Neuronal stem cell (in vitro differentiated cells): Measurements from ENCODE around the gene UCN2.
"Not testable (repeated sequence)": the region's sequence is repeated elsewhere in the genome, so short reads cannot be mapped to it uniquely, and the experiment has no call there.

ENCODE experiments used
- DNase-seq: peaks from one replicate; pipeline ENCODE4 v3.0.0-alpha.2; 2013; ENCODE audit warnings: low spot score
- H2AFZ ChIP-seq: one replicate; pipeline ENCODE4 v1.6.1; 2013; ENCODE audit warnings: mild to moderate bottlenecking, low read length, inconsistent platforms
- H2AK5ac ChIP-seq: 2 replicates; pipeline ENCODE4 v1.6.1; 2013; ENCODE audit warnings: low read depth, mild to moderate bottlenecking, inconsistent platforms, low read length, moderate library complexity, mixed read lengths
- H2BK120ac ChIP-seq: 2 replicates; pipeline ENCODE4 v1.6.1; 2013; ENCODE audit warnings: low read depth, mild to moderate bottlenecking, inconsistent platforms, low read length, moderate library complexity, mixed read lengths
- H2BK12ac ChIP-seq: one replicate; pipeline ENCODE4 v1.6.1; 2013; ENCODE audit warnings: low read length, inconsistent platforms
- H2BK15ac ChIP-seq: 2 replicates; pipeline ENCODE4 v1.6.1; 2013; ENCODE audit warnings: mild to moderate bottlenecking, low read length, inconsistent platforms, mixed read lengths
- H2BK5ac ChIP-seq: one replicate; pipeline ENCODE4 v1.6.1; 2013; ENCODE audit warnings: inconsistent platforms, mild to moderate bottlenecking, low read length, moderate library complexity
- H3K14ac ChIP-seq: one replicate; pipeline ENCODE4 v1.6.1; 2013; ENCODE audit warnings: low read length, inconsistent platforms
- H3K18ac ChIP-seq: 2 replicates; pipeline ENCODE4 v1.6.1; 2013; ENCODE audit warnings: low read length, inconsistent platforms
- H3K23ac ChIP-seq: 2 replicates; pipeline ENCODE4 v1.6.1; 2013; ENCODE audit warnings: low read depth, mild to moderate bottlenecking, mixed read lengths, low read length, inconsistent platforms; ENCODE audit not compliant: poor library complexity
- H3K27ac ChIP-seq: replicated peaks from 3 replicates; pipeline ENCODE4 v1.5.1; 2013; ENCODE audit warnings: low read length, inconsistent platforms
- H3K27me3 ChIP-seq, 3 experiments: 2 replicates each; pipeline ENCODE4 v1.6.1; 2013; ENCODE audit warnings: low read length in 3 of 3, mild to moderate bottlenecking in 2 of 3, inconsistent platforms in 1 of 3, low read depth in 1 of 3, mixed read lengths in 1 of 3, moderate library complexity in 1 of 3; ENCODE audit not compliant: control insufficient read depth in 3 of 3, insufficient read depth in 3 of 3
- H3K36me3 ChIP-seq, 2 donors: replicated peaks in 1 of 2; 2 replicates each; pipeline ENCODE4 v1.6.1; 2013; ENCODE audit warnings: low read length in 2 of 2; ENCODE audit not compliant: control insufficient read depth in 2 of 2, insufficient read depth in 2 of 2
- H3K4ac ChIP-seq: 2 replicates; pipeline ENCODE4 v1.6.1; 2013; ENCODE audit warnings: inconsistent platforms, mild to moderate bottlenecking, low read length, moderate library complexity
- H3K4me1 ChIP-seq, 2 donors: 1 replicate in 1 of 2; 2 replicates in 1 of 2; pipeline ENCODE4 v1.6.1; 2013; ENCODE audit warnings: low read length in 2 of 2, low read depth in 1 of 2; ENCODE audit not compliant: control insufficient read depth in 2 of 2, insufficient read depth in 1 of 2
- H3K4me2 ChIP-seq: one replicate; pipeline ENCODE4 v1.6.1; 2013; ENCODE audit warnings: mild to moderate bottlenecking, low read length, inconsistent platforms; ENCODE audit not compliant: insufficient read depth, poor library complexity, severe bottlenecking
- H3K4me3 ChIP-seq, 2 donors: 2 replicates each; pipeline ENCODE4 v1.5.1; 2013; ENCODE audit warnings: low read length in 2 of 2, mild to moderate bottlenecking in 2 of 2, inconsistent platforms in 1 of 2, moderate library complexity in 1 of 2
- H3K79me1 ChIP-seq: one replicate; pipeline ENCODE4 v1.6.1; 2013; ENCODE audit warnings: low read depth, mild to moderate bottlenecking, inconsistent platforms, low read length, moderate library complexity
- H3K9ac ChIP-seq: one replicate; pipeline ENCODE4 v1.6.1; 2013; ENCODE audit warnings: mild to moderate bottlenecking, low read depth, low read length, inconsistent platforms; ENCODE audit not compliant: poor library complexity
- H3K9me3 ChIP-seq, 2 donors: replicated peaks in 1 of 2; 2 replicates each; pipeline versions ENCODE3 to v1.6.1; 2013; ENCODE audit warnings: low read length in 2 of 2, mild to moderate bottlenecking in 2 of 2, inconsistent platforms in 1 of 2, low read depth in 1 of 2, mixed read lengths in 1 of 2, moderate library complexity in 1 of 2; ENCODE audit not compliant: control insufficient read depth in 2 of 2, insufficient read depth in 1 of 2
- H4K8ac ChIP-seq: one replicate; pipeline ENCODE4 v1.6.1; 2013; ENCODE audit warnings: low read depth, mild to moderate bottlenecking, inconsistent platforms, low read length, moderate library complexity
- H4K91ac ChIP-seq: one replicate; pipeline ENCODE4 v1.6.1; 2013; ENCODE audit warnings: low read length, low read depth, mild to moderate bottlenecking, inconsistent platforms; ENCODE audit not compliant: poor library complexity
- WGBS, 2 donors: extraction: QIAGEN DNeasy Blood & Tissue Kit; methylation state at CpG; one replicate each; pipeline ENCODE4 v1.1.7; 2013; ENCODE audit warnings: missing lambda C conversion rate in 2 of 2, mixed read lengths in 1 of 2; ENCODE audit not compliant: insufficient read length in 2 of 2, insufficient replicate concordance in 1 of 2; ENCODE audit errors: extremely low coverage in 2 of 2; 5-methylcytosine and 5-hydroxymethylcytosine counted together

The UCN2 gene

GRCh38 chr3:48535578-48535977, 28.0 kb downstream of the UCN2 start:
- no peak overlapping the region for H2BK5ac ChIP-seq
- DNase-seq, result no peak
- H3K79me1 ChIP-seq, result peaks cover 1% of the 10 kb centered on the region
- H3K18ac ChIP-seq, result no peak overlapping the region
- H4K91ac ChIP-seq, result no peak overlapping the region
- no peak overlapping the region for H4K8ac ChIP-seq
- no peak overlapping the region for H3K9ac ChIP-seq
- H2BK15ac ChIP-seq, result no peak overlapping the region
- no peak overlapping the region for H3K27ac ChIP-seq
- no peak overlapping the region for H2BK12ac ChIP-seq
- no peak overlapping the region for H3K4me2 ChIP-seq
- H3K27me3 ChIP-seq, result no peaks in the 10 kb centered on the region
- peaks cover 0 to 2% of the 10 kb centered on the region in 2 donors for H3K9me3 ChIP-seq
- H3K14ac ChIP-seq, result no peak overlapping the region
- no peak overlapping the region for H3K4me3 ChIP-seq
- H2AK5ac ChIP-seq, result no peak overlapping the region
- no CpG with 5 or more reads among the region's 4 CpGs for WGBS, 2 donors
- H2AFZ ChIP-seq, result no peak overlapping the region
- no peak overlapping the region for H2BK120ac ChIP-seq
- no peak overlapping the region for H3K4ac ChIP-seq
- no peak overlapping the region for H3K23ac ChIP-seq
- H3K36me3 ChIP-seq, result peaks cover 34 to 78% of the 10 kb centered on the region in 2 donors
- no peaks in the 10 kb centered on the region for H3K4me1 ChIP-seq

GRCh38 chr3:48532977-48533337, 30.6 kb downstream of the UCN2 start:
- no peak overlapping the region for H4K8ac ChIP-seq
- H2BK5ac ChIP-seq, result no peak overlapping the region
- no peak overlapping the region for H3K4me3 ChIP-seq
- peaks cover 1% of the 10 kb centered on the region for H3K79me1 ChIP-seq
- no peak overlapping the region for H3K23ac ChIP-seq
- no peak for DNase-seq
- no peak overlapping the region for H3K27ac ChIP-seq
- H3K36me3 ChIP-seq, result peaks cover 26 to 72% of the 10 kb centered on the region in 2 donors
- H2BK120ac ChIP-seq, result no peak overlapping the region
- no peaks in the 10 kb centered on the region for H3K4me1 ChIP-seq
- H2BK15ac ChIP-seq, result no peak overlapping the region
- no peaks in the 10 kb centered on the region for H3K27me3 ChIP-seq
- no peak overlapping the region for H2BK12ac ChIP-seq
- peaks cover 0 to 2% of the 10 kb centered on the region in 2 donors for H3K9me3 ChIP-seq
- H3K4ac ChIP-seq, result no peak overlapping the region
- no peak overlapping the region for H2AK5ac ChIP-seq
- H4K91ac ChIP-seq, result no peak overlapping the region
- no peak overlapping the region for H3K9ac ChIP-seq
- no peak overlapping the region for H2AFZ ChIP-seq
- H3K4me2 ChIP-seq, result no peak overlapping the region
- H3K18ac ChIP-seq, result no peak overlapping the region
- H3K14ac ChIP-seq, result no peak overlapping the region
- WGBS, 2 donors, result no CpG with 5 or more reads among the region's 2 CpGs

GRCh38 chr3:48532271-48532976, 31.2 kb downstream of the UCN2 start:
- no peak overlapping the region for H3K4me2 ChIP-seq
- no peak overlapping the region for H2BK120ac ChIP-seq
- no peaks in the 10 kb centered on the region for H3K27me3 ChIP-seq
- no peak overlapping the region for H2AK5ac ChIP-seq
- H3K4ac ChIP-seq, result no peak overlapping the region
- peaks cover 1% of the 10 kb centered on the region for H3K79me1 ChIP-seq
- H2BK15ac ChIP-seq, result no peak overlapping the region
- no peak for DNase-seq
- no peak overlapping the region for H3K9ac ChIP-seq
- no peaks in the 10 kb centered on the region for H3K4me1 ChIP-seq
- H3K14ac ChIP-seq, result no peak overlapping the region
- no peak overlapping the region for H2BK12ac ChIP-seq
- H3K18ac ChIP-seq, result no peak overlapping the region
- whole genome bisulfite sequencing, 2 donors, result no CpG with 5 or more reads among the region's 6 CpGs
- no peak overlapping the region for H4K8ac ChIP-seq
- H3K36me3 ChIP-seq, result peaks cover 27 to 67% of the 10 kb centered on the region in 2 donors
- no peak overlapping the region for H3K4me3 ChIP-seq
- no peak overlapping the region for H4K91ac ChIP-seq
- H2BK5ac ChIP-seq, result no peak overlapping the region
- H2AFZ ChIP-seq, result no peak overlapping the region
- no peak overlapping the region for H3K27ac ChIP-seq
- H3K9me3 ChIP-seq, result peaks cover 0 to 2% of the 10 kb centered on the region in 2 donors
- H3K23ac ChIP-seq, result no peak overlapping the region

GRCh38 chr3:48530701-48531100, 32.9 kb downstream of the UCN2 start:
- H3K9me3 ChIP-seq, H3K23ac ChIP-seq, H3K14ac ChIP-seq, H2BK120ac ChIP-seq, H2BK15ac ChIP-seq, H3K27ac ChIP-seq, H2BK12ac ChIP-seq, H2AFZ ChIP-seq, H2AK5ac ChIP-seq, H2BK5ac ChIP-seq, H3K79me1 ChIP-seq, H3K4me3 ChIP-seq, DNase-seq, H3K18ac ChIP-seq, H3K27me3 ChIP-seq, H3K9ac ChIP-seq, H3K4me1 ChIP-seq, H3K4ac ChIP-seq, H4K91ac ChIP-seq, H3K4me2 ChIP-seq: not testable (repeated sequence)
- Histone ChIP-seq H3K36me3 (peaks cover 17 to 56% of the 10 kb centered on the region in 2 donors), H4K8ac (peak overlapping the region; percentile 43)
- no CpG with 5 or more reads among the region's 4 CpGs for WGBS, 2 donors
